DMS153 (cell line): ENCODE results near the gene DNAJC11.
A peak's percentile ranks its signal among the peaks of the same experiment; 100 is the strongest.

ENCODE experiments used
- DNase-seq: peaks from one replicate; lab custom pipeline; 2025; lab: John Stamatoyannopoulos, UW

The DNAJC11 gene

GRCh38 chr1:6624710-6625583, 76.7 kb downstream of the DNAJC11 start, which contains the start of gene THAP3:
Gene THAP3 (plus strand): TSS chr1:6624868. CDS start chr1:6625219, 351 bp downstream.
- DNase-seq = peak; percentile 51

- DNase-seq = no peak
Measured at GRCh38 chr1:6623269-6623965, 78.2 kb downstream of the DNAJC11 start.

DNA sequence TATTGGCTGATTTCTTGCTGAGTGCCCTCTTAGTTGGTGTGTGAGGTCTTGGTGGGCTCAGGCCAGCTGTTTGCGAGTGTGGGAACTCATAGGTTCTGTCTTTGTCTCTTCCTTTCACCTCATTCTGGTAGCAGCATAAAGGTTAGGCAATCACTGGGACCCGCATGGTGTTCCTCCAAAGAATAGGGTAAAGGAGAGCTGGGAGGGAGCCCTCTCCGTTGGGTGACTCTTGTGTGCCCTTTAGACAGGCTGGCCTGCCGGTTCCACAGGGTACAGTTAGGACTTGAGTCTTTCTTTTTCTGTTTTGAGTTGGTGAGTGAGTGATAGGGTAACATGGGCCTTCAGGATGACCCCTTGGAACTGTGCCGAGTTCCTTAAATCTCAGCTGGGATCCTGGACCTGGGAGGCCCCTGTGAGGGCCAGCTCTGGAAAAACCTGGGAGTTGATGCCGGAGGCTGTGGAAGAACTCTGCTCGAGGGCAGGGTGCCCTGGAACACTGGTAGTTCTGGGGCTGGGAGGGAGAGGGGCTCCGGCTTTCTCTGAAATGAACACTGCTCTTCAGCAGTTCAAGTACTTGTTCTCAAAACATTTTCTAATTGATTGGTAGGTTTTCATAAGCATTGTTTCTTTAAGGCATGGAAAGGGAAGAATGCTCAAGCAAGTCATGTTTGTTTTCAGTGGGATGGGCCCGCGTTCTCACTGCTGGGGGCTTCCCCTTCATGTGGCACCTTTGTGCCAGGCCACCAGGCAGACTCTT, 79.0 kb downstream of the DNAJC11 start:
- no peak for DNase-seq

DNA sequence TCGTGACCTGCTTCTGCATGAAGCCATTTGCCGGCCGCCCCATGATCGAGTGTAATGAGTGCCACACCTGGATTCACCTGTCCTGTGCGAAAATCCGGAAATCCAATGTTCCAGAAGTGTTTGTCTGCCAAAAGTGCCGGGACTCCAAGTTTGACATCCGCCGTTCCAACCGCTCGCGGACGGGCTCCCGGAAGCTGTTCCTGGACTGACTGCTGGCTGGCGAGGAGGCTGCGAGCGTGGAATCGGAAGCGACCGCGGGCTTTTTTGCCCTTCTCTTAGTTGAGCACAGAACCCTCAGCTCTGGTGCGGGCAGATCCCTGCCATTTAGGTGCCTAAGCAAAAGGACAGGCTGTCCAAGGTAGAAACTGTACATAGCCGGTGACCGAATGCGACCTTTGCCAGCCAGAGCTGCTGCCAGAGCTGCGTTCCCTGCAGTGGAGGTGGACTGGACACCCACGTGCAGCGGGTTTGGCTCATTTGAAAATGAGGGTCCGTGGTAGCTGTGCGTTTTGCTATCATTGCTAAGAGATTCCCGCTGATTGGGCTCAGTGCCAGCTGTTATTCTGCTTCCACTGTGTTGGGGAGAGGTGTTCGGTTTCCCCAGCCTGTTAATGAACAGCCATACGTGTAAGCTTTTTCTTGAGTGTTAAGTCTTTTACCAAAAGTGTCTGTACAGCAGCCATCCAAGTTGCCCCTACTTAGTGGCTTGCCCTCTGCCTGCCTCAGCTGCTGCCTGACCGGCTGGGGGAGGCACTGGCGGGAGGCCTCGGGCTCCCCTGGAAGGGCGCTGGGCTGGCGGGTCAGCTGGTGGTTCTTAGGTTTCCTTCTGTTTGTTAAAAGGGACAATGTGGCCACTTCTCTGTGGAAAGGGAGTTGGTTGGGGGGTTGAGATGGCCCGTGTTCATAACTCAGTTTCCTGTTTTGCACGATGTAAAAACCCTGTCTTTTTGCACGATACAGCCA, 79.9 kb downstream of the DNAJC11 start:
- no peak for DNase-seq

DNA sequence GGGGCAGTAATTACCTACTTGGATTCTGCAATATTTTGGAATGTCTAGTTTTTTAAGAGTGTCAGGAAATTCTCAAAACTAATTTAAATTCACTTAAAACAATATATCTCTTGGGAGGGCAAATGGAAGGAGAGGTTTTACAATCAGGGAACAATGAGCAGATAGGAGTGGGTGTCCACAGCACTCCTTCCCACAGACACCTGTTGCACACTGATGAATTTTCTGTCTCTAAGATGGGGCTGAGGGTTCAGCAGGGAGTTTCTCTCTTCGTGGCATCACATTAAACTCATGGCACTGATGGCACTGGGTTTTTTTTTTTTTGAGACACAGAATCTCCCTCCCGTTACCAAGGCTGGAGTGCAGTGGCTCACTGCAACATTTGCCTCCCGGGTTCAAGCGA, 82.6 kb downstream of the DNAJC11 start:
- DNase-seq = no peak

- no peak for DNase-seq
Measured at GRCh38 chr1:6614929-6615785, 86.5 kb downstream of the DNAJC11 start.

DNA sequence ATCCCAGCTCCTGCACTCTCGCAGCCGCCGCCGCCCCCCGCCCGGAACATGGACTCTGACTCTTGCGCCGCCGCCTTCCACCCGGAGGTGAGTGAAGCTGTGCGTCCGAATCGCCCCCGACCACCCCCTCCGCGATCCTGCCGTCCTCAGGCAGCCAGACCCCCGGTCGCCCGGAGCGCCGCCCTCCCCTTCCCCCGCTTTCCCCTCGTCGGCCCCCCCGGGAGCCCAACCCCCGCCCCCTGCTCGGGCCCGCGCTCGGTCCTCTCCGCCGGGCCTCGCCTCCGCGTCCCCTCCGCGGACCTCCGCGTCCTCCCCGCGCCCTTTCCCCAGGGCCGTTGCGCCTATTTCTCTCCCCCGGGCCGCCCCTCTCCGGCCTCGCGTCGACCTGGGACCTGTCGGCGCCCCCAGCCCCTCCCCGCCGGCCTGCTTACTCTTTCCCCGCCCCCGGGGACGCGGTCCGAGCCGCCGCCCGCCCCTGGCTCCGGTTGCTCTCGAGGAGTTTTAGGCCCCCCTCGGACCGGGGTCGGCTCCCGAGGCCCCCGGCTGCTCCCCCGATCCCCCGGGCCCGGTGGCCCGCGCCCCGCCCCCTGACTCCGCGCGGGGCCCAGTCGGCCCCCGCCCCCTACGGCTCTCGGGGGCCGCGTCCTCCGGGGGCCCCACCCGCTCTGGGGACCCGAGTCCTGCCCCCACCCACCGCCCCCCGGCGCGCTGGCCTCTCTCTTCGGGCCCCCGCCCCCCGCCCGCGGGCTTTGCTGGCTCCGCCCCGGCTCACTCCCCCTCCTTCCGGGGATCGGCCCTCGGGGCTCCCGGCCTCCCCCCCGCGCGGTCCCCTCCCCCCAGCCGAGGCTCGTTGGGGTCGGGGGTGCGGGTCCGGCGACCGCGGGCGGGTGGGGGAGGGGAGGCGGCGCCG, 87.3 kb downstream of the DNAJC11 start:
- no peak for DNase-seq

- DNase-seq = peak; percentile 98
Measured at GRCh38 chr1:6613361-6614018, 88.1 kb downstream of the DNAJC11 start, which contains the start of gene PHF13. Gene PHF13 (plus strand): TSS chr1:6613731. CDS start chr1:6614067, 336 bp downstream.

- no peak for DNase-seq
Measured at GRCh38 chr1:6612641-6613360, 88.8 kb downstream of the DNAJC11 start.

DNA sequence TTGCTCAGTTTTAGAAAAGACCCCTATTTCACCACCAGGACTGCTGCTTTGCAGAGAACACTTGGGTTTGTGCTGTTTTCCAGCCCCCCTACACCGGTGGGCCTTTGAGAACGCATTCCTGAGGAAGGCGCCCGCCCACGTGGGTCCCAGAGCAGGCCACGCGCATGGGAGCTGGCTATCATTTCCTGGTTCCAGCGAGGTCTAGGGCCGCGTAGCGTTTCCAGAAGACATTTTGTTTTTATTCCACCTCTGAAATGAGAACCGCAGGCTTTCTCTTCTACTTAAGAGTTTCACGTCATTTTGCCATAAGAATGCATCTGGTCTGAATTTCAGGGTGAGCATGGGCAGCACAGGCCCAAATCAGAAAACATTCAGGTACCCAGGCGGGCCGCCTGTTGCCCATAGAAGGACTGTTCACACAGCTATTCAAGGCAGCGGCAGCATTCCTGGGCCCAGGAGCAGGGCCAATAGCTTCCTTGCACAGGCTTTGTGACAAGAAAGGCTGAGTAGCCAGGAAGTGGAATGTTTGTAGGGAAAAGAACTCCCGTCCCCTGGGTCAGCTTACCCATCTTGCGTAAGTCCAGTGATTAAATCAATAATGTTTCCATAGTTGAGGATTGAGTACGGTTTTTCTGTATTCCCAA, 97.6 kb downstream of the DNAJC11 start:
- DNase-seq = peak; percentile 24

GRCh38 chr1:6603238-6603914, 98.2 kb downstream of the DNAJC11 start:
- no peak for DNase-seq

GRCh38 chr1:6602669-6603237, 98.9 kb downstream of the DNAJC11 start, which contains the start of gene KLHL21:
Gene KLHL21 (minus strand): TSS chr1:6602869. CDS start chr1:6602817, 52 bp downstream.
- DNase-seq = peak; percentile 44

- no peak for DNase-seq
Measured at GRCh38 chr1:6601923-6602668, 99.5 kb downstream of the DNAJC11 start.

- DNase-seq = no peak
Measured at GRCh38 chr1:6601049-6601922, 100.3 kb downstream of the DNAJC11 start.
